A673 (cell line): Measurements from ENCODE around the gene MACROH2A1.

Experiments used
- CTCF ChIP-seq: fragments of 300-800, 200-600 bp; sonication (generic); conservative IDR thresholded peaks from 2 replicates; pipeline ENCODE4 v1.5.1; 2017; ENCODE audit warnings: low read depth, mild to moderate bottlenecking, antibody characterized with exemption, low read length, moderate library complexity, mixed read lengths
- EZH2 ChIP-seq: fragments of 200-600 bp; sonication (generic); IDR thresholded peaks from 2 replicates; pipeline ENCODE4 v1.6.1; 2017; ENCODE audit warnings: borderline replicate concordance, low read depth, mild to moderate bottlenecking, mixed read lengths, antibody characterized with exemption, low read length; ENCODE audit not compliant: poor library complexity, severe bottlenecking

GRCh38 chr5:135365281-135365680 lies 33.8 kb downstream of the MACROH2A1 start:
- TF ChIP-seq CTCF (no peak), EZH2 (no peak)
